OCI-LY3 (cell line): ENCODE data around the gene IER5L.

Source experiments
- H2AFZ ChIP-seq: fragments of 200-600, 300-600 bp; shearing (Covaris generic); 2 replicates; pipeline ENCODE4 v1.6.0; 2014; ENCODE audit warnings: antibody characterized with exemption, low read depth, low read length
- H3K27ac ChIP-seq: fragments of 200-600, 300-600 bp; sonication (generic); 2 replicates; pipeline ENCODE4 v1.5.1; 2014; ENCODE audit warnings: mild to moderate bottlenecking, low read length, moderate library complexity, mixed read lengths
- H3K27me3 ChIP-seq: fragments of 200-600, 300-600 bp; sonication (generic); 2 replicates; pipeline ENCODE4 v1.6.1; 2014; ENCODE audit warnings: low read depth, low read length, mixed read lengths
- H3K36me3 ChIP-seq: fragments of 200-600, 300-600 bp; sonication (generic); replicated peaks from 2 replicates; pipeline ENCODE3; 2014; ENCODE audit warnings: low read depth, low read length, mixed read lengths
- H3K4me1 ChIP-seq: fragments of 300-600, 200-600 bp; sonication (generic); 2 replicates; pipeline ENCODE4 v1.6.1; 2014; ENCODE audit warnings: low read length, mixed read lengths
- H3K4me2 ChIP-seq: fragments of 200-600, 300-600 bp; sonication (generic); 2 replicates; pipeline ENCODE4 v1.6.1; 2014; ENCODE audit warnings: low read length, mixed read lengths
- H3K4me3 ChIP-seq: fragments of 300-600, 200-600 bp; sonication (generic); 2 replicates; pipeline ENCODE4 v1.5.1; 2014; ENCODE audit warnings: antibody characterized with exemption, mild to moderate bottlenecking, low read length, moderate library complexity
- H3K79me2 ChIP-seq: fragments of 300-600, 200-600 bp; shearing (Covaris generic); 2 replicates; pipeline ENCODE4 v1.6.1; 2014; ENCODE audit warnings: mild to moderate bottlenecking, low read length, mixed read lengths
- H3K9ac ChIP-seq: fragments of 300-600, 200-600 bp; shearing (Covaris generic); 2 replicates; pipeline ENCODE4 v1.6.0; 2014; ENCODE audit warnings: mild to moderate bottlenecking, low read length, moderate library complexity
- H3K9me3 ChIP-seq: fragments of 200-600, 300-600 bp; shearing (Covaris generic); 2 replicates; pipeline ENCODE4 v1.6.1; 2014; ENCODE audit warnings: low read length, mixed read lengths; ENCODE audit not compliant: insufficient read depth
- H4K20me1 ChIP-seq: fragments of 200-600, 300-600 bp; sonication (generic); 2 replicates; pipeline ENCODE4 v1.6.1; 2016; ENCODE audit warnings: low read length, mixed read lengths; ENCODE audit not compliant: insufficient read depth
- CTCF ChIP-seq: fragments of 200-600, 300-600 bp; sonication (generic); IDR thresholded peaks from 2 replicates; pipeline ENCODE4 v1.5.1; 2014; ENCODE audit warnings: antibody characterized with exemption, low read length, low read depth
- EZH2phosphoT487 ChIP-seq: fragments of 200-600 bp; shearing (Covaris generic); IDR thresholded peaks from 2 replicates; pipeline ENCODE4 v1.6.1; 2018; ENCODE audit warnings: antibody characterized with exemption, mixed run types, low read depth

IER5L gene

GRCh38 chr9:129201289-129201688 lies 23.2 kb upstream of the IER5L start:
- no peaks in the 10 kb centered on the region for H4K20me1 ChIP-seq
- H3K4me2 ChIP-seq, result no peak overlapping the region
- H3K27ac ChIP-seq, result no peak overlapping the region
- no peaks in the 10 kb centered on the region for H3K27me3 ChIP-seq
- H2AFZ ChIP-seq, result no peak overlapping the region
- H3K4me1 ChIP-seq, result peaks cover 3% of the 10 kb centered on the region; the same call in 1 of the 2 replicates
- H3K79me2 ChIP-seq, result no peaks in the 10 kb centered on the region
- H3K36me3 ChIP-seq, result no peaks in the 10 kb centered on the region
- TF ChIP-seq EZH2phosphoT487, result no peak
- TF ChIP-seq CTCF, result no peak
- no peaks in the 10 kb centered on the region for H3K9me3 ChIP-seq
- H3K9ac ChIP-seq, result no peak overlapping the region
- no peak overlapping the region for H3K4me3 ChIP-seq

DNA sequence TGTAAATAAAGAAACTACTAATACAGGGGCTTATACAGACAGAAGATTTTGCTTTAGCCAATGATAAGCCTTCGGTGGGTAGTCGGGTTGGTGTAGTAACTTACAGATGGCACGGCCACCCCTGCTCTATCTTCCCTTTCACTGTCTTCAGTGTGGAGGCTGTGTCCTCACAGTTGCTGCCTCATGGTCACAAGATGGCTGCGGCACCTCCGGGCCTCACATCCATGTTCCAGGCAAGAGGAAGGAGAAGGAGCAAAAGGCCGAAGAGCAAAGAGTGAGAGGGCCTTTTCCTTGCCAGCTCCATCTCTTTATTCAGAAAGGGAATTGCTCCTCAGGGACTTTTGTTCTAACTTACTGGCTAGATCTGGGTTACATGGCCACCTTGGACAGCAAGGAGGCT lies 22.2 kb upstream of the IER5L start:
- no peak overlapping the region for H3K4me2 ChIP-seq
- H3K9ac ChIP-seq, result no peak overlapping the region
- H3K79me2 ChIP-seq, result no peaks in the 10 kb centered on the region
- H3K27me3 ChIP-seq, result no peaks in the 10 kb centered on the region; the same call in 1 of the 2 replicates
- no peak overlapping the region for H3K27ac ChIP-seq
- H3K4me1 ChIP-seq, result peaks cover 3% of the 10 kb centered on the region; the same call in 1 of the 2 replicates
- no peaks in the 10 kb centered on the region for H3K36me3 ChIP-seq
- no peaks in the 10 kb centered on the region for H3K9me3 ChIP-seq
- H4K20me1 ChIP-seq, result no peaks in the 10 kb centered on the region
- TF ChIP-seq EZH2phosphoT487 (no peak), CTCF (no peak)
- no peak overlapping the region for H3K4me3 ChIP-seq
- no peak overlapping the region for H2AFZ ChIP-seq

DNA sequence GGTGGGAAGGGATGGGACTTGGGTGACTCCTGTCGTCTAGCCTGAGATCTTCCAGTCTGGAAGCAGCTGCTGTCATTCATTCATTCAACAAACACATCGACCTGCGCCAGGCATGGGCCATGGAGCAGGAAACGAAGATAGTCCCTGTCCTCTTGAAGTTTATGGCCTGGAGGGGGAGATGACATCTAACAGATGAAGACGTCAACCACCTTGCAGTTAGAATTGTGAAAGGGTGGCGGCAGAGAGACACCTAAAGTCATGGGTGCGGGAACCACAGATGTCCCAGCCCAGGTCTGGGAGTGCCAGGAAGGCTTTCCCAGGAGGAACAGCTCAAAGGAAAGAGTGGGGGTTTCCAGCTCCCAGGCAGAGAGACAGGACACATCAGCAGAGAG lies 21.0 kb upstream of the IER5L start:
- Histone ChIP-seq H2AFZ (no peak overlapping the region), H3K36me3 (no peaks in the 10 kb centered on the region), H3K27me3 (peaks cover 5% of the 10 kb centered on the region; the same call in 1 of the 2 replicates), H3K4me1 (peaks cover 3% of the 10 kb centered on the region; the same call in 1 of the 2 replicates), H3K4me3 (no peak overlapping the region), H4K20me1 (no peaks in the 10 kb centered on the region), H3K79me2 (no peaks in the 10 kb centered on the region), H3K9me3 (no peaks in the 10 kb centered on the region), H3K4me2 (no peak overlapping the region), H3K27ac (no peak overlapping the region), H3K9ac (no peak overlapping the region)
- TF ChIP-seq EZH2phosphoT487, result no peak
- no peak for TF ChIP-seq CTCF

DNA sequence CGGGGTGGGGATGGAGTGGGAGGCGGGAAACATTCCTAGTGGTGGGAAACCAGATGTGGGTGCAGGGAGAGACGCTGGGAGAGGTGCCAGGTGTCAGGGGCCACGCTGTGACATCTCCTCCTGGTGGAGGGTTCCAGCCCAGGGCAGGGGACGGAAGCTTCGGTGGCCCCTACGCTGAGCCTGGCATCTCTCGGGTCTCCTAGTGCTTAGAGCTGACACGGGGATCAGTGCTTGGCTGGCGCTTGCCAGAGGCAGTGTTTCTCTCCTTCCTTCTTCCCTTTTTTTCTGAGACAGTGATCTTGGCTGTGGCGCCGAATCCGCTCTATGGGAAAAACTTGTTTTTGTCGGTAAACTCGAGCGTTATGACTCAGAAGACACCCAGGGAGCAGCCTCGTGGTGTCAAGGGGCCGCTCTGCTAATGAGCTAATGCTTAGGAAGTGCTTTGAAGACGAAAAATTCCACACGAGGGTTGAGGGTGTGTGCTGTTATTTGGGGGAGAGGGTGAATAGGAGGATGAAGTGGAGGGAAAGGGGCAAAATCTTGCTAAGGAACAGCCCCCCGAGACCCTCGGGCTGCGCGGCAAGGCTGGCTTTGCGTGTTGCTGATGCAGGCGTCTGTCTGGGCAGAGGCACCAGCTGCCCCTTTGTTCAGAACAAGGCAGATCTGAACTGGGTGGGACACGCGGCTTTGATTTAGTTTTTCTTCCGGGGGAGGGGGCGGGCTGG lies 20.4 kb upstream of the IER5L start:
- H3K27ac ChIP-seq, result no peak overlapping the region
- H3K36me3 ChIP-seq, result no peaks in the 10 kb centered on the region
- H4K20me1 ChIP-seq, result no peaks in the 10 kb centered on the region
- no peak overlapping the region for H3K9ac ChIP-seq
- no peaks in the 10 kb centered on the region for H3K9me3 ChIP-seq
- no peak overlapping the region for H2AFZ ChIP-seq
- no peaks in the 10 kb centered on the region for H3K79me2 ChIP-seq
- no peak overlapping the region for H3K4me3 ChIP-seq
- no peak overlapping the region for H3K4me2 ChIP-seq
- peaks cover 3% of the 10 kb centered on the region; the same call in 1 of the 2 replicates for H3K4me1 ChIP-seq
- H3K27me3 ChIP-seq, result peaks cover 6% of the 10 kb centered on the region; the same call in 1 of the 2 replicates
- TF ChIP-seq EZH2phosphoT487 (no peak), CTCF (no peak)
